Measurements from ENCODE around the gene FBXO42.
"Not testable (repeated sequence)": the region's sequence is repeated elsewhere in the genome, so short reads cannot be mapped to it uniquely, and the experiment has no call there.

The FBXO42 gene

DNA sequence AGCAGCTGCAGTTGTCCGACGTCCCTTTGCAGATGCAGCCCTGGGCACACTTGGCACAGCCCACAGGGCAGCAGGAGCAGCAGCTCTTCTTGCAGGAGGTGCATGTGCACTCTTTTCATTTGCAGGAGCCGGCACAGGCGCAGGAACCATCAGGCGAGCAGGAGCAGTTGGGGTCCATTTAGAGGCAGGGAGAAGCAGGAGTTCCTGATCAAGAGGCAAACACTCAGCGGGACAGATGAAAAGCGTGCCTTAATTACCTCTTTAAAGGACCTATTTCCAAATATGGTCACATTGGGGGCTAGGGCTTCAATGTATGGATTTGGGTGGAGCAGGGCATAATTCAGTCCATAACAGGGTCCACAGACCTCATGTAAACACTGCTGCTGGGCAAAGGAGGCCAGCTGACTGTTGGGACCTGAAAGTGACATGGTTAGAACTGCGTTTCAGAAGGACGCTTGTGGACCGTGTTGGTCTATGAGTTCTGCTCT, 111.0 kb downstream of the FBXO42 start:
- DNase-seq = no peak

DNA sequence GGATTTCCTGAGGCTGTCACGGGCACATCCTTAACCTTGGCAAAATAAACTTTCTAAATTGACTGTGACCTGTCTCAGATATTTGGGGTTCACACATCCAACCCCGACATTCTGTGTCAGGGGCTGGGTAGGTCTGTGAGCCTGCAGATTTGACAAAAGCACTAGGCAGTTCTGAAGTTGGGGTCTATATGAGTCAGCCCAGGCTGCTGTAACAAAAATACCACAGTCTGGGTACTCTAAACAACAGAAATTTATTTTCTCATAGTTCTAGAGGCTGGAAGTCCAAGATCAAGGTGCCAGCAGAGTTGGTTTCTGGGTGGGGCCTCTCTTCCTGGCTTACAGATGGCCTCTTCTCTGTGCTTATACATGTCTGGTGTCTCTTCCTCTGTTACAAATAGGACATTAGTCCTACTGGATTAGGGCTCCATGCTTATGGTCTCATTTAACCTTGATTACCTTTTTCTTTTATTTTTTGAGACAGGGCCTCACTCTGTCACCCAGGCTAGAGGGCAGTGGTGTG, 112.2 kb downstream of the FBXO42 start:
- no peak for DNase-seq

DNA sequence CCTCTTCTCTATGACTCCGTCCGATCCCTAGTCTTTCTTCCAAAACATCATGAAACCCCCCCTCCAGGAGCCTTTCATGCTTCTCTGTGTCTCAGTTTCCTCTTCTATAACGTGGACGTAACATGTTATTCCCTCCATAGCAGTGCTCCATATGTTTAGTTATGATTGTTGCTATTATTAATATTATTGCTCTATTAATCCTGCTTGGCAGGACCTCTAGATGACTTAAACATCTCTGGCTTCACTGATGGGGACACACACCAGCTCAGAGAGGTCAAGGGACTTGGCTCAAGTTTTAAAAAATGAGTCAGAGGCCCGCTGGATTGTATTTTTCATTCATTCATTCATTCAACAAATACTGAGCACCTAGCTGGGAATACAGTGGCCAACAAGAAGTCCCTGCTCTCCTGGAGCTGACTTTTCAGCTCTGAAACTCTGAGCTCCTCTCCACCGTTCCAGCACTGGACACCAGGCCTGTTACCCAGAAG, 114.9 kb downstream of the FBXO42 start:
- DNase-seq = no peak

DNA sequence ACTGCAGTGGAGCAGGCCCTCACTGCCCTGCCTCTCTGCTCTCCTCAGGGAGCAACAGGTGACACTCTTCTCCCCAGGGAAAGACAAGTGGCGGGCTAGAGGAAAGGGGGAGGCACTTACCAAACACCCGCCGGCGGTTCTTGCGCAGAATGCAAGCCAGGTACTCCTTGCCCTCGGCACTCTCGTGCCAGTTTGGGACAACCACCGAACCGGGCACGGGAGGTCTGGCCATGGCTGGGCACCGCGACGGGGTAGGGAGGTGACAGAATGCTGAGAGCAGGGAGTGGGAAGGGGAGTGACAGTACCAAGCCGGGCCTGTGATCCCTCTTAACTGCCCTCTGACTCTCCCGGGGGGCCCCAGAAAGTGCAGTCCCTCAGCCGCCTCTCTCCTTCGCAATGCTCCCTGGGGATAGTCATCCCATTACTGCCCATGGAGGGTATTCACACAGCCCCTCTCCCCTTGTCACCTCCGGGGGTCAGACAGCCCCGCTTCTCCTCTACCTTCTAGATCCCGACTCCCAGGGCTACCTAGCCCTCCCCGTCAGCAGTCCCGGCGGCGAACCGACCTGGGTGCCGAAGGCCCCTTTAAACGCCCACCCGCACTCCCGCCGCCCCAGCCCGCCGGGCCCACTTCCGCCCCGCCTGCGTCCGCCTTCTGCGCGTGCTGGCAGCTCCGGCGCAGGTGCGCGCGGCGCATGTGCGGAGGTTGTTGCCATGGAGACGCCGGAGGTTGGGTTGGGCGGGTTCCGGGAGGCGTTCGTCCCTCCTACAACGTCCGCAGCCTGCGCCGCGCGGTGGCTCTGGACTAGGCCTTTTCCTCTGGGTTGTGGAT, 115.6 kb downstream of the FBXO42 start, which contains the start of gene CPLANE2:
Gene CPLANE2 (minus strand): TSS at position 673 of the 832 bp plus-strand sequence. CDS start 441 bp downstream, at position 232.
- DNase-seq = peak; percentile 97

DNA sequence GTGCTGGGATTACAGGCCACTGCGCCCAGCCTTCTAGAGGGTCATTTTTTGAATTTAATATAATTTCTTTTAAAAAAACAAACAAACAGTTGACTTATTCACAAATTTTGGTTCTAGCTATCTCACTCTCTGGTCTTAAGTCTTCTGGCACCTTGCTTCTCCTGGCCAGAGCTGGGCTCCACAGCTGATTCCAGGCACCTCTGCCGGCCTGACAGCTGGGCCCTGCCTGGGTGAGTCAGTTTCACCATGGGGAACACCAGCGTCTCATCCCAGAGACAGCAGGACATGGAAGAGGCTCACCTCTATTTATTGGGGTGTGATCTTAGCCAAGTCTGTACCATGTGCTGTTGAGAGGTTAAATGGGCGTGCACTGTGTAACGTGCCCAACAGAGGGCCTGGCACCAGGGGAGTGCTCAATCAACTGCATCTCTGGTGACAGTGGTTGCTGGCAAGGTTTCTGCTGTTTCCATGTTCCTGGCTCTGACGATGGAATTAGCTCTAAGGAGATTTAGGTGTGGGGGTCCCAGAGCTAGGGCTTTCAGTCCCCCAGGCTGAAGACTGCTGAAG, 116.3 kb downstream of the FBXO42 start:
- no peak for DNase-seq

DNA sequence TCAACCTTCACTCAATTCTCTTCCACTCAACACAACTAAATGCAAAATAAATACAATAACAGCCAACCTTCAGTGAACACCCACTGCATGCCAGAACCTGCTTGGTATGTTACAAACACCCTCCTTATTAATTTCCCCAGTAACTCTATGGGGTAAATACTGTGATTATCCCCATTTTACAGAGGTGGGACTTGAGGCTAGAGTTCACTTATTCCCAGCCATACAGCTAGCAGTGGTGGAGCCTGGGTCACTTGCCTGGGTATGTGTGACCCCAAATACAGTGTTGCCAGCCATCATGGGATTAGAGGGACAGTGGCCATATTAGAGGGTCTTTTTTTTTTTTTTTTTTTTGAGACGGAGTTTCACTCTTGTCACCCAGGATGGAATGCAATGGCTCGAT, 116.9 kb downstream of the FBXO42 start:
- no peak for DNase-seq

DNA sequence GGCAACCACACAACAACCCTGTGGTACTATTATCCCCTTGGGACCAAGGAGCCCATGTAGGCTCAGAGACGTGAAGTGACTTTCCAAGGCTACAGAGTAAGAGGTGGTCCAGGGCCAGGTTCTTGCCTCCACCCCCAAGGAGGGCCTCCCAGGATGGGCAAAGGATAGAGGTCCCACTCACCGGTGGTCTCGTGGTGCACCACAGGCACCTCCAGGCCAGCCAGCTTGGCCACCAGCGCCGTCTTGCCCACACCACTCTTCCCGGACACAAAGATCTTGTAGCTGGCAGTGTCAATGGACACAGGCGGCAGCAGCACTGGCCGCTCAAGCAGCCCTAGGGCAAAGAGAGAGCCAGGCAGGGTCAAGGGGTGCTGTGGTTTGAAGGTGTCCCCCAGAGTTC, 118.8 kb downstream of the FBXO42 start:
- DNase-seq = no peak

DNA sequence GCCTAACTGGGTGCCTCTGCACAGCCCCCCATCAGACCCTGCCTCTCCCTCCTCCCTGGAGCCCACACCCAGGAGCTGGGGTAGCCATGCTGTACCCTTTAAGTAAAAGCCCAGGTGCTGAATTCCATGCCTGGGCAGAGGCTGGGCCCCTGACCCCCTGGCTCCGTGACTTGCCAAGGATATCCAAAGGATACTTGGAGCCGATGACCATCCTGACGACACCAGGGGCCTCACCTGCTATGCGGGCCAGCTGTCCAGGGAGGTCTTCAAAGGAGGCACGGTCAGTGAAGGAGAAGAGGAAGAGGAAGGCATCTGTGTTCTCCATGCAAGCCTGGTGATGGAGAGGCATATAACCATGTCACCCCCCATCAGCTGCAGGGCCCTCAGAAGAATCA, 120.0 kb downstream of the FBXO42 start:
- DNase-seq = no peak

DNA sequence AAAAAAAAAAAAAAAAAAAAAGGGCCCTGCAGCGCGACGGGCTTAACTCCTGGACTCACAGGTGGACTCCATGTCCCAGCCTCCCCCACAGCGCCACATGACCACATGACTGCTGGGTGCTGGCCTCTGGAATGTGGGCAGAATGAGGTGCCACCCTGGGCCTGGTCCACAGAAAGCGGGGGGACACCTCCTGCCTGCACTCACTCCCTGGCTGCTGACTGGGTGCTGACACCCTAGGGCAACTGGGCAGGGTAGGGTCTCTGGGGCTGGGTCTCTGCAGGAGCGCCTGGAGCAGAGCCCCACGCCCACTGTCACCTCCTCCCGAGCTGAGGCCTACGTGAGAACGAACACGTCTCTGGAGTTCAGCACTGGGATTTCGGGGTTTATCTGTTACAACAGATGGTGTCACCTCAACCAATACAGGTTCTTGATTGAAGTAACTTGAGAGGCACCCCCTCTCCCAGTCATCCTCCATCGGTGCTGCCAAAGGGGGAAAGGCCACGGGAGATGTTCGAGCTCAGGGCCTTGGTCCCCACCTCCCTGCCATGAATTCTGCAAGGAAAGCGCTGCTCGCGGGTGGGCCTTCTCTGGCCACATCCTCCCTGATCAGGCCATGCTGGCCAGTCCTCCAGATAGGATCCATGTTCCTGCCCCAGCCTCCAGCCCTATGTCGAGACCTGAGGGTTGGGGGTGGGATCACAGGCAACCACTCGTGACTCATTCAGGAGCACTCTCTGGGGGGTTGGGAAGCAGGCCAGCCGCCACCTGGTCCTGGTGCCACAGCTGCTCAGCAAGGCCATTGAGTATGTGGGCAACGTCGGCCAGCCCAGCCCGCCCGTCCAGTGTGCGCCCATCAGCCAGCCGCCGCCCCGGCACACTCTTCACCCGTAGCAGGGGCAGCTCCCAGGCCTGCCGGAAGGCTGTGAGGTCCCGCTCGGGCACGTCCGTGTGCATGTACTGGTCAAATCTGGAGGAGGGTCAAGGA, 120.7 kb downstream of the FBXO42 start:
- DNase-seq = peak; percentile 20

DNA sequence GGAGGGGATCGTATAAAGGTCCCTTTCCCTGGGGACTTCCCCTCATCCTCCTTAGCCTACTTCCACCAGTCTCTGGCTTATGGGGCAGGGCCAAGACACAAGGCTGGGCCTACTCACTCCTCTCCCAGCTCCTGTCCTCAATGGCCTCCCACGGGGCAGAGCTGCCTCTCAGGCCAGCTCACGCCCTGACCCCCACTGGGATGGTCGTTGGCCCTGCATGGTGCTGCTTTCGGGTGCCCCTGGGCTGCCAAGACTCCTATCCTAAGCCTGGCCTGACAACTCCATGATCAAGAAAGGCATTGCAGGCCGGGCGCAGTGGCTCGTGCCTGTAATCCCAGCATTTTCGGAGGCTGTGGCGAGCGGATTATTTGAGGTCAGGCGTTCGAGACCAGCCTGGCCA, 121.5 kb downstream of the FBXO42 start:
- no peak for DNase-seq

DNA sequence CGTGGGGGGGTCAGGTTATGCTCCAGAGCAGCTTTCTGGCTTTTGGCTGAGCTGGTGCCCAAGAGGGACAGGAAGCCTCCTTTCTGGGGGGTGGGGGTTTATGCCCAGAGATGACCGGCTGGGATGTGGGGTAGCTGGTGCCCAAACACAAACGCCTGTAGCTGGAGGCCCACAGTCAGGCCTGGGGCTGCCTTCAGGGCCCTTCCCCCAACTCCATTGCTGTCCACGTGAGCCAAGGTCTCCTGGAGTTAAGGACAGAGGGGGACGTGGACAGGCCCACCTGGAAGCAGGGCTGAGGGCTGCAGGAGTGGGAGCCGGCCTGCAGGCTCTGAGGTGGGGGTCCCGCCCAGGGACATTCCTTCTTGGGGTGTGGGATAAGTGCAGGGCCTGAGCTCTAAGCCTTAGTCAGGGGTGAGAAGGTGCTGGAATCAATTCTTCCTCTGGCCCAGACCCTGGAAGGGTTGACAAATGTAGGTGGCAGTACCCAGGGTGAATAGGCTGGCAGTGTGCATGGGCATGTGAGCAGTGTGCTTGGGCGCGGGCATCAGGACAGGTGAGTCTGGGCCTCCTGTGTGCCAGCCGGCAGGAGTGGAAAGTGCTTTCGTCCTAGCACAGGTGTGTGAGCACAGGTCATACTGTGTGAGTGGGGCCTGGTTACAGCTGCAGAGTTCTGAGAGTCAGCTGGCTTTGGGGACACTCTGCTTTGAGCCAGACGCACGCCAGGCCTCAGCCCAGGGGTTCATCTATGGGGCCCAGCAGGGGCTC, 122.1 kb downstream of the FBXO42 start:
- DNase-seq = no peak

DNA sequence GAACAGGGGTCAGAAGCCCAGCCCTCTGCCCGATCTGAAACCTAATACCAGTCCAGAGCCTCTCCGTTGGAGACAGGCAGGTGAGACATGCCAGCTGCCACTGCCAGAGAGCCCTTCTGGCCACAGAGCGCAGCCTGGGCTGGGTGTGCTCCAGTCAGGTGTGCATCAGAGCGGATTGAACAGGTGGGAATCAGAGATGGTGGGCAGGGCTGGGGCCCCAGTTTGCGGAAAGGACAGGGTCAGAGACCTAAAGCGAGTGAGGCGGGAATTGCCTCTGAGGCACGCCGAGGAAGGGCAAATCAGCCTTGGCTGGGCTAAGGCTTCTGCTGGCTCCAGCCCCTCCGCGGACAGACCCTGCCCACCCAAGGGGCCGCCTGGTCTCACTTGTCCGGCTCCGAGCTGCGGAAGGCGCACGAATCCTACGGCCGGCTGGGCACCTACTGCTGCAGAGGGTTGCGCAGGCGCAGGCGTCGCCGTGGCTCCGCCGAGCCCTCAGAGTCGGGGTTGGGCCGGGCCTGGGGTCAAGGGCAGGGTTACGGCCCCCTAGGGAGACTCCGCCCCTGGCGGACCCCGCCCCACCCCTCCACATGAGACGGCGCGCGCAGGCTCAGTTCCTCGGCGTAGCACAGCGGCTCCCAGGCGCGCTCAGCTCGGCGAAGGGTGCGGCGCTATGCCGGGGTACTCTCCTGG, 125.6 kb downstream of the FBXO42 start:
- DNase-seq = peak; percentile 82

DNA sequence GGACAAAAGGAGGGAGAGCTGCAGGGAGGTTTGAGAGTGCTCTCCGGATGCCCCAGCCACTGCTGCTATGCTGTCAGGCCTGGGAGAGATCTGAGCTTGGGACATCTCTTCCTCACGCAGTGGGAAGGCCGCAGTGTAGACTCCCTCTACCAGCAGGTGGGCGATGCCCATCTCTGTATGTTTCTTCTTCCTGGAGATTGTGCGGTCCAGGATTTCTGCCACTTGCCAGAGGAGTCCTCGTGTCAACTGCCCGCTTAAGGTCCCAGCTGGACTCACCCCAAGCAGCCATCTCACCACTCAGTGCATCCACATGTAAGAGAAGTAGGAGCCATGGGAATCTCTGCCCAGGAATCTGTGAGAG, 126.2 kb downstream of the FBXO42 start:
- DNase-seq = no peak

DNA sequence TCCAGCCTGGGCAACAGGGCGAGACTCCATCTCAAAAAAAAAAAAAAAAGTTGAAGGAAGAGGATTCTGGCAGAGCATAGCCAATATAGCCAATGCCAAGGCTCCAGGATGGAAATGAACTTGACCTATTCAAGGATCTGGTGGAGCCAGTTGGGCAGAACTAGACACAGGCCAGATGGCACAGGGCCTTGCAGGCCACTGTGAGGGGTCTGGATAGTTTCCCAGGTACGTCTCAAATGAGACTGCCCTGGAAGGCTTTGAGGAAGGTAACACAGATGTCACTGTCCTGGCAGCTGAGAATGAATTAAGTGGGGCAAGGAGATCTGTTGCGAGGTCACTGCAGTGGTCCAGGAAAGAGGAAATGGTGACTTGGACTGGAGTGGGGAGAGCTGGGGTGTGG, 127.8 kb downstream of the FBXO42 start:
- DNase-seq = no peak

DNA sequence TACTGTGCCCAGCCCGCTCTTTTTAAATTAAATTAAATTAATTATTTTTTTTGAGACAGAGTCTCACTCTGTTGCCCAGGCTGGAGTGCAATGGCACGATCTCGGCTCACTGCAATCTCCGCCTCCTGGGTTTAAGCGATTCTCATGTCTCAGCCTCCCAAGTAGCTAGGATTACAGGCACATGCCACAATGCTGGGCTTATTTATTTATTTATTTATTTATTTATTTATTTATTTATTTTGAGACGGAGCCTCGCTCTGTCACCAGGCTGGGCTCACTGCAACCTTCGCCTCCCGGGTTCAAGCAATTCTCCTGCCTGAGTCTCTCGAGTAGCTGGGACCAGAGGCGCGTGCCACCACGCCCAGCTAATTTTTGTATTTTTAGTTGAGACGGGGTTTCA, 129.6 kb downstream of the FBXO42 start:
- not testable (repeated sequence) for DNase-seq

DNA sequence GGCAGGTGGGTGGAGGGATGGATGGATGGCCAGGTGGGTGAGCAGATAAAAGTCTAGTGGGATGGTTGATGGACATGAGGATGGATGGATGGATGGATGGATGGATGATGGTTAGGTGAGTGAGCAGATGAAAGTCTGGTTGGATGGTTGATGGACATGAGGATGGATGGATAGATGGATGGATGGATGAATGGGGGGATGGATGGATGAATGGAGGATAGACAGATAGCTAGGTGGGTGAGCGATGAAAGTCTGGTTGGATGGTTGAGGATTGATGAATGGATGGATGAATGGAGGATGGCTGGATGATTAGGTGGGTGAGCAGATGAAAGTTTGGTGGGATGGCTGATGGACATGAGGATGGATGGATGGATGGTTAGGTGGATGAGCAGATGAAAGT, 130.8 kb downstream of the FBXO42 start:
- DNase-seq = no peak

DNA sequence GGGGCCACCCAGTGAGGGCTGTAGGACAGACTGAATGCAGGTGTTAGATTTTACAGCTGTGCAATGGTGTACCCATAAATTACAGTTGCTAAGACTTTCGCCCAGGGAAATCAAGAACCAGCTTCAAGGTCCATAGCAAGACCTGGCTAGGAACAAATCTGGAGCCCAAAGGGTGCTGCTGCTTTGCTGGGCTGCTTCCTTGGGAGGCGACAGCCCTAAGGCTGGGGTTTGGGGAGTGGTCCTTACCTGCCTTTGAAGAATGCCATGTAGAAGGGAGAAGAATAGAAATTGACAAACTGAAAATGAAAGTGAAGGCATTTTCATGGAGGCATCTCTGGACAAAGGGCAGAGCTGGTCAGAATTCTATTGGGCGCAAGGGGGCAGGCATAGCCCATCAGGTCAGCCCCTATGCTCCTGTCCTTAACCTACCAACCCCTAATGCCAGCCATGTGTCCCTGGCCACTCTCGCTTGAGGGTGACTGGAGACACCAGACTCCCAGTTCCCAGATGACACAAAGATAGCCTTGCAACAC, 132.2 kb downstream of the FBXO42 start:
- DNase-seq = no peak

DNA sequence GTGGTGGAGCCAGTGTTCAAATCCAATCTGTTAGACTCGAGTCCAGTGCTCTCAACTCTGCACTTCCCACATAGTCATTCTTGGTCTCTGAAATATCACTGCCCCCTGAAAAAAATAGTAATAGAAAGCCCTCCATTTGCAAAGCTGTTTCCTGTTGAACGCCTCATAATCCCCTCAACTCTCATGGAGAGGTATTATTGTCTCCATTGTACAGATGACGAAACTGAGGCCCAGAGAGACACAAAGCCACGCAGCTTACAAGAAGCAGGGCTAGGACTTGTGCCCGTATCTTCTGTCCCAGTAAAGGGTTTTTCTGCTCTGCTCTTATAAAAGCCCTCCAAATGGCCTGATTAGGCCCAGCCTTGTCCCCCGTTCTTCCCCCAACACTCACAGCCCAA, 133.6 kb downstream of the FBXO42 start:
- DNase-seq = no peak

DNA sequence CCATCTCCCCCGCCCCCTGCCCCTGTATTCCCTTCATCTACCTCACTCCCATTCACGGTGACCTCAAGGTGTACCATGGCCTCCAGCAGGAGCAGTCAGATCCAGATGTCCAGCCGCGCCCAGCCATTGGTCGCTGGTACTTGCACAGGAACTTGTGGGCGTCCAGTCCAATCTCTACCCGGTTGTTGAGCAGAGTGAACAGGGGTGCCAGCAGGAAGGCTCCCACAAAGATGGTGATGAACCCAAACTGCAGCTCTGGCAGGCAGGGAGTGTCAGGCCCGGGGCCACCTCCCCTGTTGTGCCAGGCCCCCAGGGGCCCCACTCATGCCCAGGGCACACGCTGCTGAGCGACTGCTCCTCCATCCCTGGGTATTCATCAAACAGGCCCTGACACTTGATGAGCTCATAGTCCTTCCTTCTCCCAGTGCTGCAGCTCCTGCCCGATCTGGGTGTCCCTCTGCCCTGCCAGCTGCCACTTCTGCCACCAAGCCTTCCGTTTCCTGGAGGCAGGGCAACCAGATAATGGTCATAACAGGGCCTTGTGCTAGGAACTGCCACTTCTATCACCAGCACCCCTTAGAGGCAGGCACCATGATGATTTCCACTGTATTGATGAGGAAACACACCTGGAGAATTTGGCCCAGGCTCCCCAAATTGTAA, 134.1 kb downstream of the FBXO42 start:
- DNase-seq = no peak

DNA sequence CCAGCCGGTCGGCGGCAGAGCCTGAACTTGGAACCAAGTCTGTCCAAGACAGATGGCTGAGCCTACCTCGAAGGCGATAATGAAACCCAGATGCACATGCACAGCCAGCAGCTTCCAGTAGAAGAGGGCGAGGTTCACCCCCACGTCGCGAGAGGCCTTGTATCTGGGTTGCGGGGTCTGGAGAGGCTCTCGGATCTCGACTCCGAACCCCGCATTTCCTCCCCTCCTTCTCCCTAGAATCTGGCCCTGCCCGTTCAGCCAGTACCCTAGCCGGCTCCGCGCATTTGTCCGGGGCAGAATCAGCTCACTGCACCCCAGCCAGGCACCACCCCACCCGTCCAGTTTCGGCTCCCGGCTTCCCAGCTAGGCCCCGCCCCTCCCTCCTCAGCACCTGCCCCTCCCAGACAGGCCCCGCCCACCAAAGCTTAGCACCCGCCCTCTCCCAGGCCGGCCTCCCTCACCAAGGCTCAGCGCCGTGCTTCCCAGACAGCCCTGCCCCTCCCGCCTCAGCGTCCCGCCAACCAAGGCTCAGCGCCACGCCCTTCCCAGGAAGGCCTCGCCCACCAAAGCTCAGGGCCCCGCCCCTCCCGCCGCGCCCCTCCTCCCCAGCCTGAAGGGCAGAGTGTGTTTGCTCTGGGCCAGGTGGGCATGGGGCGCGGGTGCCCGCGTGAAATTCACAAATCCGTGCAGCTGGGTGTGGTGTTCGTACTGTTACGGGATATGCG, 135.1 kb downstream of the FBXO42 start:
- peak; percentile 97 for DNase-seq

Data from eye (tissue), 1 donor.